Mesangial cell (primary cell): ENCODE data around the gene KLHL28. TPM values are rescaled to one million over a fixed set of nuclear protein-coding genes. Genes with fewer than 3 reads are reported as not detected.

Experiments used
- total RNA-seq: library from RNA; depleted of rRNA; stranded (reverse); fragments of >200 nt; gene quantifications from 2 replicates; pipeline ENCODE4 v1.2.3, GENCODE V29; 2015

KLHL28 gene
- total RNA-seq = 2.6 and 5.5 TPM in 2 replicates

GRCh38 chr14:44961554-44962333 lies at the start of gene KLHL28, which contains the start of gene TOGARAM1:
TSS of gene KLHL28 (minus strand) at chr14:44961947. CDS start at chr14:44945928, 16,019 bp downstream.
TSS of gene TOGARAM1 (plus strand) at chr14:44962190. CDS start at chr14:44962422, 232 bp downstream.

Other genes with a start within 250 kb of the KLHL28 start
- gene TOGARAM1, start 243 bp upstream of the KLHL28 start, total RNA-seq = 3.4 and 12.4 TPM in 2 replicates
- 7.3 and 15.5 TPM in 2 replicates for gene PRPF39, start 122.2 kb upstream of the KLHL28 start, total RNA-seq
- gene FKBP3, start 172.5 kb upstream of the KLHL28 start, total RNA-seq = 15.3 and 23.1 TPM in 2 replicates
- gene FANCM, start 174.0 kb upstream of the KLHL28 start, total RNA-seq = 2.2 and 5.7 TPM in 2 replicates